NCI-H1694 treated with DMSO at 0.1 percent for 48 hours (cell line): ENCODE results near the gene SYCE3.

Source experiments
- DNase-seq: peaks from one replicate; lab custom pipeline; 2025; lab: John Stamatoyannopoulos, UW

The SYCE3 gene

GRCh38 chr22:50576070-50576469, 13.4 kb upstream of the SYCE3 start:
- DNase-seq = peak; percentile 7

GRCh38 chr22:50575426-50575941, 12.8 kb upstream of the SYCE3 start:
- no peak for DNase-seq

- DNase-seq = no peak
These were observed 11.7 kb upstream of the SYCE3 start for GRCh38 chr22:50574383-50574755.

GRCh38 chr22:50573491-50574382, 11.0 kb upstream of the SYCE3 start:
- no peak for DNase-seq

GRCh38 chr22:50572965-50573364, 10.2 kb upstream of the SYCE3 start:
- DNase-seq = no peak

- no peak for DNase-seq
These were observed 8.8 kb upstream of the SYCE3 start for GRCh38 chr22:50571264-50572175.

- DNase-seq = no peak
These were observed 8.1 kb upstream of the SYCE3 start for GRCh38 chr22:50570861-50571260.

- no peak for DNase-seq
These were observed 7.3 kb upstream of the SYCE3 start for GRCh38 chr22:50569896-50570535.

GRCh38 chr22:50569041-50569459, 6.3 kb upstream of the SYCE3 start:
- no peak for DNase-seq

GRCh38 chr22:50568626-50569025, 5.9 kb upstream of the SYCE3 start:
- DNase-seq = no peak

- no peak for DNase-seq
These were observed 5.1 kb upstream of the SYCE3 start for GRCh38 chr22:50567721-50568252.

GRCh38 chr22:50564289-50564688, 1.6 kb upstream of the SYCE3 start:
- no peak for DNase-seq

- DNase-seq = no peak
These were observed 868 bp upstream of the SYCE3 start for GRCh38 chr22:50563413-50564160.

- no peak for DNase-seq
These were observed 1.0 kb downstream of the SYCE3 start for GRCh38 chr22:50561401-50562358.

GRCh38 chr22:50560034-50560433, 2.7 kb downstream of the SYCE3 start:
- no peak for DNase-seq

GRCh38 chr22:50556703-50557102, 6.0 kb downstream of the SYCE3 start:
- peak; percentile 56 for DNase-seq

GRCh38 chr22:50553310-50553709, 9.4 kb downstream of the SYCE3 start:
- DNase-seq = no peak

GRCh38 chr22:50551160-50551752, 11.5 kb downstream of the SYCE3 start:
- no peak for DNase-seq

- no peak for DNase-seq
These were observed 12.3 kb downstream of the SYCE3 start for GRCh38 chr22:50550395-50550794.
